ENCODE measurements around the gene MAP3K4.
A peak's percentile ranks its signal among the peaks of the same experiment; 100 is the strongest.
"Not testable (repeated sequence)": the region's sequence is repeated elsewhere in the genome, so short reads cannot be mapped to it uniquely, and the experiment has no call there.

MAP3K4 gene

DNA sequence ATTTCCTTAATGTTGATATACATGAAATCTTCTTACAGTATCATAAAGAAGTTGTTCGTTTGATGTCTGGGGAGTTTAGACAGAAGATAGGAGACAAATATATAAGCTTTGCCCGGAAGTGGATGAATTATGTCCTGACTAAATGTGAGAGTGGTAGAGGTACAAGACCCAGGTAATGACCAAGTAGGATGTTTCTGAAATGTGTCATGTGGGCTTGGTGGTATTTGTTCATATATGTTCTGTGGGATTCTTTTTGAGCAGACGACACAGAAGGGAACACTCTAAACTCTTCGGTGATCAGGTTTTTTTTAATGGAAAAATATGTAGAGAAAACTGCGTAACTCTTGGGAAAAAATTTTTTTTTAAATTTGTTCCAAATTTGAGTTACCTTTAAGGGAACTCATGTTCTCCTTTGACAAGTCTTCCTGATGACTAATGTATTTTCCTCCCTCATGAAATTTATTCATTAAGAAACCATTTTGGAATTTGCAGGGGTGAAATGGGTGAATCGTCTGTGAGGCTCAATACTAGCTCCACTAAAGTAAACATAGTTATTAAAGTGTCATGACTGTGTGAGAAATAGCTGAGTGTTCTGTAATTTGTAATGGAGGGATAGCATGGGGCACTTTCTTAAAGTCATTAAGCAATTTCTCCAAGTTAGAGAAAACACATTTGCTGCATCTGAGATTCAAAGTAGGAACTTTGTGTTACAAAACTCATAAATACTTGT lies 100.6 kb downstream of the MAP3K4 start:
- DNase-seq = no peak

DNA sequence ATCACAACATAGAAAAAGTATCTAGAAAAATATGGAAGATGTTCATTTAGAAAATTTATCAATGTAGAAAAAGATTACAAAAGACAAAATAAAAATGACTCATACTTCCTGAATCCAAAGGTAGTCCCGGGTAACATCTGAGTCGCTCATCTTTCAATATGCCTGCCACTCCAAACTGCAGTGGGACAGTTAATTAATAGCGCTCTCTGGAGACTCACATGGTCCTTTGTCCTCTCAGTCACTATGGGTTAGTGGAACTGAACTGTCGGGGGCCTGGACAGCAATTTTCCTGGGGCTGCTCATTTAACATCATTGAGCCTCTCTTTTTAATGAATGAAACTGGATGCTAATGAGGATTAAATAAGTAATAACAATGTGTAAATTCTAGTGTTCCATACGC lies 103.4 kb downstream of the MAP3K4 start:
- DNase-seq = no peak

DNA sequence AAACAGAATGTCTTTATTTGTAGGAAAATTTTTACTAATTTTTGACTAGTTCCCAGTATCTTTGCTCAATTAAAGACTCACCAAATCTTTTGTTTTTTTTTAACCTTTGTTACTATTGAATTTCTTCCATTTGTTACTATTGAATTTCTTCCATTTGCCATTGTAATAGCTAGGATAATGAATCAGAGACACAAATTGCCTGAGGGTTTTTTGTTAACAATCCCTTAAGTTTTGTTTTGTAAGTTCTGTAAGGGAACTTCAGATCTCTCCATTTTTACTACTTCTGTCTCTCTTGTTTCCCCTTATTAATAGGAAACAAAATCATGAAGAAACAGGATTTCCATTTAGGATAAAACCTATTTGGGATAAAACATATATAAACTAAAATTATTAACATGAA lies 104.3 kb downstream of the MAP3K4 start:
- no peak for DNase-seq

DNA sequence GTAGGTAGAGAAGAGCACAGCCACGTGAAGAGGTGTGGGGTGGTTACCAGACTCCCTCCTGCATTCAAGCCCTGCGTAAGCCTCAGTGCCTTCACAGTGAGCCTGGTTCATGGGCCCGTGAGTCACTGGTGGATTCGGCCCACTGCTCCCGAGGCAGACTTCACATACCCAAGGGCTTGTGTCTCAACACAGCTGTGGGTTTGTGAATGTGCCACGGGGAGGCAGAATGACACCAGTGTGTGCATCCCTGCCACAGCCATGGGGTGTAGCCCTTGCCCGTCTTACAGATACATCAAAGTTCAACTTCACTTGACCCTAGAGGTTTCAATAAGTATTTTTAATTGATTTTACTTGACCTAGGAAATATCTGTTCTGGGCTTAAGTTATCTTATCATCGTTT lies 108.5 kb downstream of the MAP3K4 start:
- no peak for DNase-seq

DNA sequence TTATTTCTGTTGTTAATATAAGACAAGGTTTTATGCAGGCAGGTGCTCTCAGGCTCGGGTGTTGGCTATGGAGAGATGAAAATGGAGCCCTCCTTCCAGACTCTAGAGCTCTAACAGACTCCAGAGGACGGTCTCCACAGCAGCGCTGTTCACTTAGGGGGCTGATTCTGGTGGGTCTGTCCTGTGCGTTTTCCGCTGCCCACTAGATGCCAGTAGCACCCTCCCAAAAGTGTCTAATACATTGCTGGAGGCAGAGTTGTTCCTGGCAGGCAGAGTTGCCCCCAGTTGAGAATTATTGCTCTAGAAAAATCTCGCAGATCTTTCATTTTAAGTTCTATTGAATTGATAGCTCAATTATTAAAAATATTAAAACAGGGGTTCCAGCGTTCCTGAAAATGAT lies 109.9 kb downstream of the MAP3K4 start:
- DNase-seq = no peak

DNA sequence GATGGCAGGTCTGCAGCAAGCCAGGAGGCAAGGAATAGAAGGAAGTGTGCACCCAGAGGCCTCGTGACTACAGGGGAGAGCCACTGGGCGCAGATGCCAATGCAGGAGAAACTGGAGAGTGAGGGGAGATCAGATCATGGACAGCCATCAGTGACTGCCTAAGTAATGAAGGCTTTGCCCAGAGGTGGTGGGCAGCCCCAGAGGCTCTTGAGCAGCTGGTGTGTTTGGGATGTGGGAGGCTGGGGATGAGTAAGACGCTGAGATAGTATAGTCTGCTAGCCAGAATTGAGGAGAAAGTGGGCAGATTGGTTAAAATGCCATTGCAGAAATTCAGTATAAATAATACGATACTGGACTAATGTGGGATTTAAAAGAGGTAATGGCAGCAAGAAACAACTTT lies 111.9 kb downstream of the MAP3K4 start:
- no peak for DNase-seq

DNA sequence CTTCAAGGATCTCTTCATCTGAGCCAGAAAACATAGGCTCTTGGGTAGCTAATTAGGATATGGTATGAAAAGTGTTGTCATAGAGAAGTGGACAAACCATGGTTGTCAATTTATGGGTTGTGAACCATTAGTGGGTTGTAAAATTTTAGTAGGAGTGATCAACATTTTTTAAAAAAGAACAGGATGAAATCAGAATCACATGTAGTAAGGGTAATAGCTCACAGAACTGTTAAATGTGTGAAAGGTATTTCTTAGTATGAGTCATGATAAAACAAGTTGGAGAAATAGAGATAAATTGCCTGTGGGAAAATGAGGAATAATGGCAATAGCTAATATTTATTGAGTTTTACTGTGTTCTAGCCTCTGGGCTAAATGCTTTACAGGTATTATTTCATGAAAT lies 113.4 kb downstream of the MAP3K4 start:
- DNase-seq = no peak

DNA sequence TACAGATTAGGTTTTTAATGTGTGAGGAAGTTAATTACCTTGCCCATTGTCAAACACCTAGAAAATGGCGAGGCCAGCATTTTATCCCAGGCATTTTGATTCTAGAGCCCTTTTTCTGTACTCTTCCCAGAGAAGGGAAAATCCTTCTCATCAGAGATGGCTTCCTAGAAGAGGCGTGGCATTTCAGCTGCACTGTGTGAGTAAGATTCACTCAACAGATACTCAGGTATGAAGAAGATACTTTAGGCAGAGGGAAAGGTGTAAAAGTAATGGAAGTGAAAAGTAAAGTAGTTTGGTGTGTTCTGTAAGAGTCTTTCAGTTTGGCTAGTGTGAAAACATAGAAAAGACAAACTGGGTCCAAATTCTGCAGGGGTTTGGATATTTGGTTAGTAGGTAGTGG lies 113.8 kb downstream of the MAP3K4 start:
- no peak for DNase-seq

DNA sequence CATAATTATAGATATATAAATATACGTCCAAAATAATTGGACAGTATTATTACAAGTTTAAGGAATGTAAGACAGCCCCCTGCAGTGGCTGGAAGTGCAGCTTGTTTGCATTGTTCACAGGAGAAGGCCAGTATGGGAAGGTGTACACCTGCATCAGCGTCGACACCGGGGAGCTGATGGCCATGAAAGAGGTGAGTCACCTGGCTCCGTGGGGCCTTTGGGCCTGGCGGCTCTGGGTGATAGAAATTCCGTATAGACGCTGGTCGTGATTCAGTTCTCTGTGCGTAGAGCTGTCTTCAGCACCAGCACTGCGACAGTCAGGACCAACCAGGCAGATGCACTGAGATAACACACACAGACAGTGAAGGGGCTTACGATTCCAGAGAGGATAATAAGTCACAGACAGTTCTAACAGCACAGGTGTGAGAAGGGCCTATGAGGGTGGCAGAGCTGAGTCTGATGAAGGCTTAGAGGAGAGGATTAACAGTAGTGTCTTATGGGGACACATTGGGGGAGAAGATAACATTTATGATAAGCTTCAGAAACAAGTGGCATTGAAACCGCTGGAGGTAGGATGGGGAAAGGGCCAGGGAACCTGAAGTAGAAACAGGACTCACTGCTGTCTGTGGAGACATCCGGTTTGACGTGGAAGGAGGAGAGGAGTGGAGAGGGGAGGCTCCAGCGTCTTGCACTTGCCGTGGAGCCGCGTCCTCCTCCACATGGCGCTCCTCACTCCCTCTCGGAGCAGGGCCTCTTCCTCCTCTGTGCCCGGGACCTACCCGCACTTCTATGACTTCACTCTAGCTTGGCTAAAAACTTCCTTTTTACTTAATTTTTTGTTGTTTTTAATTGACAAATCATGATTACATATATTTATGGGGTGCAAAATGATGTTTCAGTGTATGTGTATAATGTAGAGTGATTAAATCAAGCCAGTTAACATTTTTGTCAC lies 116.5 kb downstream of the MAP3K4 start:
- no peak for DNase-seq

DNA sequence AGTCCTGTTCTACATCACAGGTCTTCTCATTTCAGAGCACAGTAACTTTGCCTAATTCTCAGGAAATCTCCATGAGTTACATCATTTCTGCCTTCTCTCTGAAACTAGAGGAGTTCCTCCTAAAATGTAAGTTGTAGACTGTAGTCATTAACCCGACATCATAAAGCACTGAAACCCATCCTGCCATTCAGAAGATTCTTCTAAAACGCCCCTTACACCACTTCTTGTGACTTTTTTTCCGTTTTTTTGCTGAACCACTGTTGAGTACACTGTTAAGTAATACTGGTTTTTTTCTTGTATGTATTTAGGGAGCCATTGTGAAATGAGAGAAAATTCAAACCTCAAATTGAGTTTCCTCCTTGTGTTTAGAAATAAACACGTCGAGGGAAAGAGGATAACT lies 117.3 kb downstream of the MAP3K4 start:
- no peak for DNase-seq

DNA sequence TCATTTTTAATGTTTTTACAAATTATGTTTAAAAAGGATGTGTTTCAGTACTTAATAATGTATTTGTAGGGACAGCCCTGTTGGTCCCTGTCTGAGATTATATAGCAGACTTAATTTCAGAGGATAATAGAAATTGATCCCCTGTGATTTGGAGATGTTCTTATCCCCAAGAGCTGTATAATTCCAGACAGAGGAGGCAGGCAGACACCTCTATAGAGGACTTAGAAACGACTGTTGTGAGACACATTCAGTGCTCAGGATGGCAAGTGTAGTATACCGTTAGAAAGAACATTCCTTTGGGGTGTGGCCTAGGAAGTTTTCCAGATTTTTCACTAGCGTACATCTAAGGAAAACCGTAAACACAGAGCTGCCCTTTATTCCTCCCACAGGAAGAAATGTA lies 117.8 kb downstream of the MAP3K4 start:
- no peak for DNase-seq

DNA sequence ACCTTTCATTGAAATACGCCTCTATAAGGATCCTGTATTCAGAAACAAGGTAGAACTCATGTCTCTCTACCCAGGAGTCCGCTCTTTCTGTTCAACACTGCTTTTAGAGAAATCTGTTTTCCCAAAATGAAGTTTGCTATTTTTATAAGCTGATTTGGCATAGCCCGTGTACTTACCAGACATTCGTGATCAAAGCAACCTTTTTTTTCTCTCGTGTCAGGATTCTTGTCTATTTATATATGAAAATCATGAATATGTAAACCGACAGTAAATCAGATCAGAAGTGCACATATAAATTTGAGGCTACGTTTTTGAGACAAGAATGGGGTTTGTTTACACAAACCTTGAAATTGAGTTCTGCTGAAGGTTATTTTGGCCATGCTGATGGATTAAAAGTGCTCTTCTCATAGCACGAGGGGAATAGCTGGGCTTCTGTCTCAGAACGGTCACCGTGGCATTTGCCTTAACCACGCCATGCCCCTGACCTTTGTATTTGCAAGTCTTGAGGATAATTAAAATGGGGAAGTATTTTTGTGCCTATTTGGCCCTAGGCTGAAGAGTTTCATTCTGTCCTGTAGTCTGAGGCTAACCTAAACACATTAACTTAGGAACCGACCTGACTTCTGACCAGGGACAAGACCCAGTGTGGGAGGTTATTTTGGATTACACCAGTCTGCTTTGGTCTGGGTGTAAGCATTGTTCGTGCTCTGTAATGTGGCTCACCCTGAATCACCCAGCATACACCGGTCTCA lies 118.6 kb downstream of the MAP3K4 start:
- no peak for DNase-seq

DNA sequence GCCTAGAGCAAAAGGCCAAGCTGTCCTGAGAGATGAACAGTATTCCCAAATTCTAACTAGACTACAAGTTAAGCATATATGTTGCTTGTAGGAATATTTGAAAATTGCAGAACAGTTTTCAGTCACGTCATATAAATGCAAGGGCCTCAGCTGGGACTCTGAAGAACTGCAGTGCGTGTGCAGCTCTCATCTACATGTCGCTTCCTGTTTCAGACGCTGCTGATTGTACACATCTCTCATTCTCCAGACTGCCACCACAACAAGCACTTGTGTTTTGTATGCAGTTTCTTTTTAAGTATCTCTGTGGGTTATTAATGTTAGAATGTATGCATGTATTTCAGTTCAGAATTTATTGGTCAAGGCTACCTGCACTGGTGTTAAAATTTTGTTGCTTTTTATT lies 119.7 kb downstream of the MAP3K4 start:
- no peak for DNase-seq

DNA sequence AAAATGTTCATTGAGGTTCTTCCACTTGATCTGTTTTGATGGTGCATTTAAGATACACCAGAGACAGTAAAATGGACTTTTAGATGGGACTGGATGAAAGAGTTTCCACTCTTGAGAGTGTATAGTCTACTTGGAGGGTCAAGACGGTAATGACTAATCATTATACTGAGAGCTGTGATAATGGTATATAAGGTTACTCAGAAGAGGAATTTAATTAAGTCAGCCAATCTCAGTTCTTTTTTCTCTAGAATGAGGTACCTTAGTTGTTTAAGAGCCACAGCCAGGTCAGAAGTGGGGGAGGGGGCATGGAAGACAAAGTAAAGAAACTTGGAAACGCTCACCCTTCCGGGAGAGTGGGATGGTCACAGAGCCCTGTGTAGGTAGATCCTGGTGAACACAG lies 123.9 kb downstream of the MAP3K4 start:
- no peak for DNase-seq

DNA sequence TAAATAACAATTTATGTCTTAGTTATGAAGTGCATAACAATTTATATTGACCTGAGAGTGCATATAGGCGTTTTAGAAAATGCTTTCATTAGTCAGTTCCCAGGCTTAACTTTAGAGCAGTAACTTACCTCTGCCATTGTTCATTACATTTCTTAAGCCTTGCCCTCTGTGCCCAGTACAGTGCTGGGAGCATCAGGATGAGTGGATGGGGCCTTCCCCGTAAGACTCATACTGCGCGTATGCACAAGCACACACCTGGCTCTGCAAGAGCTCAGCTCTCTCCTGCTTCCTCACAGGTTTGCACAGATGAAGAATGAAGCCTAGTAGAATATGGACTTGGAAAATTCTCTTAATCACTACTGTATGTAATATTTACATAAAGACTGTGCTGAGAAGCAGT lies 125.0 kb downstream of the MAP3K4 start:
- DNase-seq = no peak

DNA sequence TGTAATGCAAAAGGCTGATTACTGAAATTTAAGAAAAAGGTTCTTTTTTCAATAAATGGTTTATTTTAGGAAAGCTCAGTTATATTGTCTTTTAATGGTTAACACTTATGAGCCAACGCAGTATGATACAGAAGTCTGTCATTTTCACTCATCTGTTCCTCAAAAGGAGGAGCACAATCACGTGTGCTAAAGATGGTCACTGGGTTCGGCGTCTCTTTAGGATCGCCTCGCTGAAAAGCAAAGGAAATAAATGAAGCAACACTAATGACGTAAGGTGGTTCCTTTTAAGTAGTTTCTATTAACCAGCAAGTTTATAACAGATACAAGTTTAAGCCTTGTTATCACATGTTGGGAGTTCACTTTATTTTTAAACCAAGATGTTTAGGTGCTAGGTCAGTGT lies 125.7 kb downstream of the MAP3K4 start:
- no peak for DNase-seq

DNA sequence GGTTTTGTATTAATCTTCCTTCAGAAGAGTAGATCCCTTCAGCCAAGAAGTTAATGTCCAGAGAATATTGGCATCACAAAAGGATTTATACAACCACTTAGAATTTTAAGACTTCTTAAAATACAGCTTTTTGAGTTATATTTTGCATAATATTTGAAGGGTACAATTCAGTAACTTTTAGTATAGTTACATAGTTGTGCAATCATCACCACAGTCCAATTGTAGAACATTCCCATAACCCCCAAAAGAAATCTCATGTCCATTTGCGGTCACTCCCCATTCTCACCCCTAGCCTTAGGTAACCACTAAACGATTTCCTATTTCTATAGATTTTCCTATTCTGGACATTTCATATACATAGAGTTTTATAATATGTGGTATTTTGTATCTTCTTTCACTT lies 126.4 kb downstream of the MAP3K4 start:
- DNase-seq = no peak

DNA sequence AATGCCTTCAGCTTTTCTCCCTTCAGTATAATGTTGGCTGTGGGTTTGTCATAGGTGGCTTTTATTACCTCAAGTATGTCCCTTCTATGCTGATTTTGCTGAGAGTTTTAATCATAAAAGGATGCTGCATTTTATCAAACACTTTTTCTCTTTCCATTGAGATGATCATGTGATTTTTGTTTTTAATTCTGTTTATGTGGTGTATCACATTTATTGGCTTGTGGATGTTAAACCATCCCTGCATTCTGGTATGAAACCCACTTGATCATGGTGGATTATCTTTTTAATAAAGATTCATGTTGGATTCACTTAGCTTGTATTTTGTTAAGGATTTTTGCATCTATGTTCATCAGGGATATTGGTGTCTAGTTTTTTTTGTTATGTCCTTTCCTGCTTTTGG lies 131.8 kb downstream of the MAP3K4 start:
- not testable (repeated sequence) for DNase-seq

DNA sequence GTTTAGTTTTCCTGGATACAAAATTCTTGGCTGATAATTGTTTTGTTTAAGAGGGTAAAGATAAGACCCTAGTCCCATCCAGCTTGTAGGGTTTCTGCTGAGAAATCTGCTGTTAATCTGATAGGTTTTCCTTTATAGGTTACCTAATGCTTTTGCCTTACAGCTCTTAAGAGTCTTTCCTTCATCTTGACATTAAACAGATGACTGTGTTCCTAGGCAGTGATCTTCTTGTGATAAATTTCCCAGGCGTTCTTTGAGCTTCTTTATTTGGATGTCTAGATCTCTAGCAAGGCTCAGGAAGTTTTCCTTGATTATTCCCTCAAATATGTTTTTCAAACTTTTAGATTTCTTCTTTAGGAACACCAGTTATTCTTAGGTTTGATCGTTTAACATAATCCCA lies 134.0 kb downstream of the MAP3K4 start:
- DNase-seq = no peak

DNA sequence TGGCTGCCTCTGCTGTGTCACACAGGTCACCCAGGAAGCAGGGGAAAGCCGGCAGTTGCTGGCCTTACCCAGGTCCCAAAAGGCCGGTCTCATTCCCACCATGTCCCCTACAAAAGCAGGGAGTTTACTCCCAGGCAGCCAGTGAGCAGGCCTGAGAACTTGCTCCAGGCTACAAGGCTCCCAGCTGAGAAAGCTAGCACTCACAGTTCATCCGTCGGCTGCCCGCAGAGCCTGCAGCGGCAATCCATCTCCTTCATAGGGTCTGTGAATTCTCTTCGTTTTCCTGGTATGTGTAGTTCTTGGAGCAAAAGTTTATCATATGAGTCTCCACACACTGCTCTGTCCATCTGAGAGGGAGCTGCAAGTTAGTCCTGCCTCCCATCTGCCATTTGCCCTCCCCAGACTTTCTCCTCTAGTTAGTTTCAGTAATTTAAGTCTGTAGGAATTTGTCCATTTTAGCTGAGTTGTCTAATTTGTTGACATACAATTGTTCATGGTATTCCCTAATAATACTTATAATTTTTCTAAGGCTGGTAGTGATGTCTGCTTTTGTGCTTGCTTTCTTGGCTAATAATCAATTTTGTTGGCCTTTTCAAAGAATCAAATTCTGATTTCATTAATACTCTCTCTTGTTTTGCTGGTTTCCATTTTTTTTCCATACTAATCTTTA lies 135.6 kb downstream of the MAP3K4 start:
- DNase-seq = no peak

DNA sequence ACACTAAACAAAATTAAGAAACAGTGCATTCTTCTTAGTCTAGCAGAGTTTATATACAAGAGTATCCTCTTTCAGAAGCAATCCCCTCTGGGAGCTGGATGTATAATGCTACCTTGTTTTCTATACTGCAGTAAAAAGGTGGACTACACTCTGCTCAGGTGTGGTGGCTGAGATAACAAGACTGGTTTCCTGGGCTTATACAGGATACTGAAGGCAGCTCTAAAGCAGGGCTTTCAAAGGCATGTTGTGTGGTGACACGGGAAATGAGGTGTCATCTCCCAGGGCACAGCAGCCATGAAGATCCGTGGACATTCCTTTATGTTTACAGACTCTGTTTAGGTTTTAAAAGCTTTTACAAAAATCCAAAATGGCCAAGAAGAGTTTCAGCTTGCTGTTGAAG lies 136.7 kb downstream of the MAP3K4 start:
- no peak for DNase-seq

DNA sequence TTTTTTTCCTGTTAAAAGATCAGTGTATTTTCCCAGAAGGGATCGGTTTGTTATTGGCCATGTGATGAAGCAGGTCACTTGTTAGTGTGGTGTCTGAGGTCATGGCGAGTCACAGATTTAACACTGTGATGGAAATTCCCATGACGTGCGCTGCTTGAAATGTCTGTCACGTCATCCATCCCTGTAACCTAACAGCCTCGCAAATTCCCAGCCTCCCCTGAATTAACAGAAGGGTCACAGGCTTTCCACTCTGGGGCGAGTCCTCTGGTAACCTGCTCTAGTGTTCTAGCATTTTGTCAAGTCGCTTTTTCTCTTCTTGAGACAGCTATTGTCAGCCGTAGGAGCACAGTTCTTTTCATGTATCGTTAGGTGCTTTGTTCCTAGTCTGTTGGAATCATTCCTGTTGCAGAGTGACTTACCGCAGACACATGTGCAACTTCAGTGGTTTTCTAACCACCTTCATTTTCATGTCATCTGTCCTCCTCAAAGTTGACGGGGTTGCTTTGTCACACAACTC lies 137.2 kb downstream of the MAP3K4 start:
- peak; percentile 18 for DNase-seq

DNA sequence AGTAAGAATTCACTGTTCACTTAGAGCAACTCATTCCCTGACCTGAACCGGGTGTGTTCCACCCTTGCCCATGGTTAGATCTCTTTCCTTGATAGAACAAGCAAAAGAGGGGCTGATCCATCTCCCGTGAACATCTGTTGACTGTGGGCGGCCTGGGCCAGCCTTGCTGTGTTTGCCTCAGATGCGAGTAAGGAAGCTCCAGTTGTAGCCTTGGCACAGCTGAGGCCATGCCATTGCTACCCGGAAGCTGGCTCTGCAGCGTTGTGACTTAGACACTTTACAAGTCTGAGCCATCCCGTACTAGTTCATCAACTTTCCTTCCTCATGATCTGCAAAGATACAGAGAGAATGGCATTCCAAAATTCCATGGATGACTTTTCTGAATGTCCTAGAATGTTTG lies 139.0 kb downstream of the MAP3K4 start:
- DNase-seq = no peak
